HG03432 (cell line): ENCODE data around the gene SLC47A1.
"Not testable (repeated sequence)": the region's sequence is repeated elsewhere in the genome, so short reads cannot be mapped to it uniquely, and the experiment has no call there.

Experiments
- ATAC-seq: cut with Tn5 transposase; IDR thresholded peaks from one replicate; pipeline ENCODE4 v1.9.1; 2021; ENCODE audit warnings: mild to moderate bottlenecking, moderate library complexity; ENCODE audit not compliant: unreplicated experiment

Gene SLC47A1

DNA sequence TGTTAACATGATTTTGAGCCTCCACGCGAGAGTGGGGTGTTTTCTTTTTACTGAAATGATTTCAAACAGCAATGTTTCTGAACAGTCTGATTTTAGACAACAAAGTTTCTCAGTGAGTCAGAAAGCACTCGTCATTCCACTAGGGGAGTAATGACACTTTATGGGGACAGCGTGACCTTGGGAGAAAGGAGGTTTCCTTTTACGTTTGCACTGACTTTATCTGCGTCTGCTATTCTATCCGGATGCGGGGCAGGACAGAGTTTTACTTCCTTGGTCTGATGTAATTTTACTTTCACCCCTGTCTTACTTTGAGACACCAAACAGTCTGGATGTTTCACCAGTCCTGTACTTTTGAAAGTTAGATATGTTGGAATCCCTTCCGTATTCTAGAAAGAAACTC, 20.7 kb downstream of the SLC47A1 start:
- no peak for ATAC-seq

DNA sequence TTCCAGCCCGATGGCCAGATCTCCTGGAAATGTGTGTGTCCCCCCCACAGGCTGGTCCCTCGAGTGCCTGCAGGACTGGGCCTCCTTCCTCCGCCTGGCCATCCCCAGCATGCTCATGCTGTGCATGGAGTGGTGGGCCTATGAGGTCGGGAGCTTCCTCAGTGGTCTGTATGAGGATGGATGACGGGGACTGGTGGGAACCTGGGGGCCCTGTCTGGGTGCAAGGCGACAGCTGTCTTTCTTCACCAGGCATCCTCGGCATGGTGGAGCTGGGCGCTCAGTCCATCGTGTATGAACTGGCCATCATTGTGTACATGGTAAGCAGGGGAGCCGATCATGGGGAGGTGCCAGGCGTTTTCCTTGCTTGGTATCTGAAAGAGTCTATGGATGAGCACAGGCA, 22.1 kb downstream of the SLC47A1 start:
- ATAC-seq, result no peak

DNA sequence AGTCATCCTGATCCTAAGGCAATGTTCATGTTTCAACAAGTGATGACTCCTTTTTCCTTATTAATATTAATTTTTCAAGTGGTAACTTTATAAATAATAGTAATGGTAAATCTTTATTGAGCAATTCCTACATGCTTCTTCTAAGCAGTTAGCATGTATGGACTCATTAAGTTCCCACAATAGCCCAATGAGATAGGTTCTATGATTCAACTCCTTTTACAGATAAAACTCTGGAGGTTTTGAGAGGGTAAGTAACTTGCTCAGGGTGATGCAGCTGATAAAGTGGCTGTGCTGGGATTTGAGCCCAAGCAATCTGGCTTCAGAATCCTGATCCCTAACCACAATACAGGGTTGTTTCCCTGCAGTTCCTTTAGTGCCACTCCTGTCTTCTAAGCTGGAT, 25.3 kb downstream of the SLC47A1 start:
- ATAC-seq, result no peak

DNA sequence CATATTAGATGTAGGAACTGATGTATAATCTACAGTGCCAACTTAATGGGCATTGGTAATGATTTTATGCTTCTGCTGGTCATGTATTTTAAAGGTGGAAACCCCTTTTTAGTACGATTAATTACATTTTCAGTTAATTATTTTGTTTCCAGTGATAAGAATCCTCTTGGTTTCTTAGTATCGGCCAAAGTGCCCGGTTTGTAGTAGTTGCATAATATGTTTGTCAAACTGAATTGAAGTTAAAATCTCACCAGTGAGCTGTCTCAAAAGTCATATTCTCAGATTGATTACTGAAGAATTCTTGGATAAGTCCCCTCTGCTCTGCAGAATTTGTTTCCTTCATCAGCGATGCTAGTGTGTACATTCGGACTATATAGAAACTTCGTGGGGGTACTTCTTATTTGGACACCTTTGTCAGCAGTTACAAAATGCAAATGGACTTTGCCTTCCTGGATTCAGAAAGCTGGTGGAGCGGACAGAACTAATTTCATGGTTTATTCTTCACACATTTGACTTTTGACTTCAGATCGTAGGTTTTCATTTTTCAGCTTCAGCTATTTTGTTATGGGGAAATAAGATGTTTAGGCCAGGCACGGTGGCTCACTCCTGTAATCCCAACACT, 28.2 kb downstream of the SLC47A1 start:
- ATAC-seq, result no peak

DNA sequence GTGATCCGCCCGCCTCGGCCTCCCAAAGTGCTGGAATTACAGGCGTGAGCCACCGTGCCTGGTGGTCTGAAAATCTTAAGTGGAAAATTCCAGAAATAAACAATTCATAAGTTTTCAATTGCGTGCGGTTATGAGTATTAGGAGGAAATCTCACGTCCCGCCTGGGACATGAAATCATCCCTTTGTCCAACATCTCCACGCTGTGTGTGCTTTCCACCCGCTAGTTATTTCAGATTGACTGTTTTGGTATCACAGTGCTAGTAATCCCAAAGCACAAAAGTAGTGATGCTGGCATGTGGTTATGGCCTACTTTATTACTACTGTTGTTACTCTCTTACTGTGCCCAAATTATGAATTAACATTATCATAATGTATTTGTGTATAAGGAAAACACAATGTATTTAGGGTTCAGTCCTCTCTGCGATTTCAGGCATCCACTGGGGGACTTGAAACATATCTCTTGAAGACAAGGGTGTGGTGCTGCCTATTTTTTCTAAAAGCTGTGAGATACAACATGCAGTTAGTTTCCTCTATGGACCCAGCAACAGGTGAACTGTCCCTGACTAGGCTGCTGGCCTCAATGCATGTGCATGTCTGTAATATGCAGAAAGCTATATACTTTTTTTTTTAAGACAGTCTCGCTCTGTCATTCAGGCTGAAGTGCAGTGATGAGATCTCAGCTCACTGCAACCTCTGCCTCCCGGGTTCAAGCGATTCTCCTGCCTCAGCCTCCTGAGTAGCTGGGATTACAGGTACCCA, 32.3 kb downstream of the SLC47A1 start:
- no peak for ATAC-seq

DNA sequence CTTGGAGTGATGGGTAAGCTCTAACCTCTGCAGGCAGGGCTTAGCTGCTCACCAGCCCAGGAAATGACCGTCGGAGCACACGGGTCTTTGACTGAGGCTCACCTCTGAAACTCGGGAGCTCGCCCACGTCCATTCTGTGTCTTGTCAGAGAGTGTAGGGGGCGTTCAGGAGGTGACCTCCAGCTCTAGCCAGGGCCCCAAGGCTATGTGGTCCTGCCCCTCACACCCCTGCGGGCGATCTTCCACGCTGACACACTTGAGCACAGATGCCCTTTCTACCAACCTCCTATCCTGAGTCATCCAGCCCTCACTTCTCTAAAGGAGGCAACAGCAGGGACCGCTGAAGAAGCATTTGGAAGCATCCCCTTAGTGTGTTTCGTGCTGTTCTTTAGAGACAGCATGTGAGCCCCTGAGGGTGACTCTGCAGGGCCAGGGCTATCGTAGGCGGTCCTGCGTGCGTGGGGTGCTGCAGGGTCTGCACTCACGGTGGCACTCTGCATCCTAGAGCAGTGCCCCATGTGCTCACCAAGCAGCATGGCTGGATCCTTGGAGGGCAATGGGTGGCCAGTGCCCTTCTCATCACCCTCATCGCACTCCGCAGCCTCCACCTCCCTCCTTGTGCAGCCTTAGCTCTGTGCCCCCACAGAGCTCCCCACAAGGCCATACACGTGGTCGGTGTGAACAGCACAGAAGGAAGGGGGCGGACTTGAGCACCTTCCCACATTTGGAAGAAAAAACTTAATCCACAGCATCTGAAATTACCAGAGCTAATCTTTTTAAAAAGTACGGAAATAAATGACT, 33.8 kb downstream of the SLC47A1 start:
- ATAC-seq, result no peak

DNA sequence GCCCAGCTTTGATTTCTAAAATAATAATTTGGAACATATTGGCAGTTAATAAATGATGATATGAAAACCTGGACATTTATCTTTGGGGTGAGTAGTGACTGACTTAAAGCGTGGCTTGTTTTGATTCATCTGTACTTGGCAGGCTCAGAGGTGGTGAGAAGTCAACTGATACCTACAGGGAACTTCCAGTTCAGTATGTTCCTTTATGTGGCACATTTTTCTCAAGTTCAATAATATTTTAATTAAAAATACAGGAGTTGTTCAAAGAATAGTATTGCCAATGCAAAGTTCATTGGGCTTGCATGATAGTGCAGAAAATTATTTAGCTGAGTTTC, 34.3 kb downstream of the SLC47A1 start:
- ATAC-seq, result no peak

DNA sequence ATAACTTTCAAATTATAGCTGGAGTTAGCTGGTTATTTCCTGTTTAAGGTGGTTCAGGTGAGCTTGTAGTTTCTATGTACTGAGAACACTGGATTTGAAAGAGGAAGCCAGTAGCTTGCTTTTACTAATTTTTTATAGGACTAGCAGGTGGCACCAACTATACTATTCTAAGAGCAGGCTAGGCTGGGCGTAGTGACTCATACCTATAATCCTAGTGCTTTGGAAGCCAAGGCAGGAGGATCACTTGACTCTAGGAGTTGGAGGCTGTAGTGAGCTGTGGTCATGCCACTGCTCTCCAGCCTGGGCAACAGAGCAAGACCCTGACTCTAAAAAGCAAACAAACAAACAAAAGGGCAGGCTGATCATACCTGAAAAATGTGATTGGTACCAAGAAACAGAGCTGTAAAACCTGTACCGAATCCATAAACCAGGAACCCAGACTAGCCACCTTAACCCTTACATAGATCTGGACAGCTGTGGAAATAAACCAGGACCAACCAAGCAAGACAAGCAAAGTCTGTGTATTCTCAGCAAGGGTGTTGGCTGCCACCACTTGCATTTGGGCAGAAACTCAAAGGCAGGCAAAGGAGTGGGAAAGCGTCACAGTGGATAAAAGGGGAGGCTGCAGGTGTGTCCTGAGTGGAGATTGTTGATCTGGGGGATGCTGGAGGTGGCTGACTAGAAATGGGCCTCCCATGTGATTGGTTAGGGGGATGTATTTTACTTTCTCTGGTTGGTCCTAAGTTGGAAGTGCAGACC, 36.3 kb downstream of the SLC47A1 start:
- no peak for ATAC-seq

DNA sequence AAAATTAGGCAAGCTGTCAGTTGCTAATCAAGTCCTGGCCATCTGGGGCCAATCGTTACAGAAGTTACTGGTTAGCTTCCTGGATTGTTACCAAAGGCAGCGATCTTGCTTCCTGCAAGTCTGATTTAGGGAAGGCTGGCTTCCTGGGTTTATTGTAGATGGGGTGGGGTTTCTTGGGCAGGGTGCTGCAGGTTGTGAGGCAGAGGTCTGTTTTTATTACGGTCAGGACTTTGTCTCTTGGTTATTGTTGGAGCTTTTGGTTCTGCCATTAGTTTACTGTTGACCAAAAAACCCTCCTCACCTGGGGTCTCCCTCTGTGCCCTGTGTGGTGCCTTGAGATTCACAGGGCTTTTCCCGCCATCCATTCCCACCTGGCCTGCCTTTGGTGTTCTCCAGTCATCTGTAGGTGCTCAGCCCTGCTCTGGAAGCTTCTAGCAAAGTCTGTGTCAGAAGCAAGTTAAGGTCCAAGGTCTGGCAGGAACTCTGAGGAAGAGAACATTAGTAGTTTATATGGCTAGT, 36.9 kb downstream of the SLC47A1 start:
- ATAC-seq, result no peak

DNA sequence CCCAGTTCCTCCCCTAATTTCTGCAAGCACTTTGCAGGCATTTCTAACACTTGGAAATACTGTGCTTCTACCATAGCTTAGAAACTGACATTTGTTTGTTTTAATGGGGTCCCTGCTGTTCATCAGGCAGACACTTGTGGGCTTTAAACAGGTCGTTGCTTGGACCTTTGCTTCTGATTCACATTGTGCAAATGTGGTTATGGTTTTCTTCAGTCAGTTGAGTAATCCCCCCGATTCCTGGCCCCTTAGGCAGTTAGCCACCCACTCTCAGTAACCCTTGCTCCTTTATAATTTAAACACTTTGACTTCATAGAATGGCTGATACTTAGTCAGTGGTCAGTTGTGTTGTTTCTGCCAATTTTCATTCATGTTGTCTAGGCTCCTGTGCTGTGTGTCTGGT, 39.4 kb downstream of the SLC47A1 start:
- no peak for ATAC-seq

DNA sequence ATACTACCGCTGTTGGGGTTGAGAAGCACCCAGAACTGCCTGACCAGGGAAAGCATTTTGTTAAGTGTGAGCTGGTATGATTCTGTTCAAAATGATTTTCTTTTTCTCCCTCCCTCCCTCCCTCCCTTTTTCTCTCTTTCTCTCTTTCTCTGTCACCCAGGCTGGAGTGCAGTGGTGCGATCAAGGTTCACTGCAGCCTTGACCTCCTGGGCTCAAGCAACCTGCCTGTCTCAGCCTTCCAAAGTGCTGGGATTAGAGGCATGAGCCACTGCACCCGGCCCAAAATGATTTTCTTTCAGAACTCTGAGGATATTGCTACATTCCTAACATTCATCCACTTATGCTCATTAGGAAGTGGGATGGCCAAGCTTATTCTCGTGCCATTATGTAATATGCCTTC, 41.3 kb downstream of the SLC47A1 start:
- no peak for ATAC-seq

DNA sequence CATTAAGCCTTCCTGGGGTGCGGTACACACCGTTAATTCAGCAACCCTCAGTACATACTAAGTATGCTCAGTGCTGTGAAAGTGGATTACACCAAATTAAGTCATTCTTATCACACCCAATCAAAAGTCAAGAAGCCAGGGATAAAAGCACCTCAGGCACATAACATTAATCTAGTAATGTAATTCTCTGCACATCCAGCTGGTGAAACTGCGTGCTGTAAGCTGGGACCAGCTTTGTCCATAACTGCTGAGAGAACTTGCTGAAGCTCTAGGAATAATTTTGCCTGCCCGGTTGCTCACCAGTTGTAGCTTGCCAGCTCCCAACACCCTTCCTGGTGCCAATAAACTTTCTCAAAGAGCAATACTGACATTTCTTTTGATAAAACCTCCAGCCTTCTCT, 44.9 kb downstream of the SLC47A1 start:
- ATAC-seq, result no peak

DNA sequence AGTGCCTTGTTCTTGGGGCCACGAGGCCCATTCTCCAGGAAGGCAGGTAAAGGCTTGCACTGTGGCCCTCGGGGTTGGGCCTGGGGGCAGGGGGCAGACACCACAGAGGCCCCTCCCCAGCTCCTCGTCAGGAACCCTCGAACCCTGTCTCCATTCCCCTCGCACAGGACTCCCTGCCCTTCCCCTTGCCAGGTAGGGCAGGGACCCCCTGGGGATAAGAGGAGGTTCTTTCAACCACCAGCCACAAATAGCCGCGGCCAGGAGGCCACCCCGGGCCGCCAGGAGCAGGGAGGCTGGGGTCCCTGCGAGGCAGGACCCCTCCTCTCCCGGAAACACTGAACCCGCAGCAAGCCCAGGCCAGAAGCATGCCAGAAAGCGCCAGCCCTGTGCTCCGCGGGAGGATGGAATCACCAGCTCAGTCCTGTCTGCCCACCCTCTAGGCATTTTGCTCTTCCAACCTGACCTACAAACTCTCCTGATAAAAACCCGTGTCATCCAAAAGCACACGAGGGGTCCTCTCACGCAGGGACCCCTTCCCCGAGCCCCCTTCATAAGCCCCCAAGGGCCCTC, 45.6 kb downstream of the SLC47A1 start:
- ATAC-seq, result no peak

DNA sequence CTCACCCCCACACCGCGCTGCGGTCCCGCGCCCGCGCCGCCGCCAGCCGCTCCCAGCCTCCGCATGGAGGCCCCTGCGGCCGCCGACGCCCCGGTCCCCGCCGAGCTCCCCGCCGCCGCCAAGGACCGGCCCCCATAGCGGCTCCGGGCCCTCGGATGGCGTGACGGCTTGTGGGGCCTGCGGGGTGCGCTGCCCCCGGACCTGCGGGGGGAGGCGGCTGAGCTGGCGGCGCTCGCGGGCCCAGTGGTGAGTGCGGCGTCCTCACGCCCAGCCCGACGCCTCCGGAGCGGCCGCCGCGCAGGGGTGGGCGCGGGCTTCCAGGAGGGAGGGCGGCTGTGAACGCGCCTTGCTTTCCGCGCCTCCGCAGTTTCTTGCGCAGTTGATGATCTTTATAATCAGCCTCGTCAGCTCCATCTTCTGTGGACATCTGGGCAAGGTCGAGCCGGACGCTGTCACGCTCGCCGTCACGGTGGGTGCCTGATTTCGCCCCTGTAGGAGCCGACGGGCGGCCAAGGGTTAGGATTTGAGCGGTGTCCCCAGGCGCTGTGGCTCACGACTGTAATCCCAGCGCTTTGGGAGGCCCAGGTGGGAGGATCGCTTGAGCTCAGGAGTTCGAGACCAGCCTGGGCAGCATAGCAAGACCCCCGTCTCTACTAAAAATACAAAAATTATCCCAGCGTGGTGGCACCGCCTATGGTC, 46.4 kb downstream of the SLC47A1 start:
- no peak for ATAC-seq

DNA sequence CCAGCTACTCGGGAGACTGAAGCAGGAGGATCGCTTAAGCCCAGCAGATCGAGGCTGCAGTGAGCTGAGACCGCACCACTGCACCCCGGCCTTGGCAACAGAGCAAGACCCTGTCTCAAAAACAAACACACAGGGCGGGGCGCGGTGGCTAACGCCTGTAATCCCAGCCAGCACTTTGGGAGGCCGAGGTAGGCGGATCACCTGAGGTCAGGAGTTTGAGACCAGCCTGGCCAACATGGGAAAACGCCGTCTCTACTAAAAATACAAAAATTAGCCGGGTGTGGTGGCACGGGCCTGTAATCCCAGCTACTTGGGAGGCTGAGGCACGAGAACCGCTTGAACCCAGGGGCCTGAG, 46.9 kb downstream of the SLC47A1 start:
- ATAC-seq, result not testable (repeated sequence)

DNA sequence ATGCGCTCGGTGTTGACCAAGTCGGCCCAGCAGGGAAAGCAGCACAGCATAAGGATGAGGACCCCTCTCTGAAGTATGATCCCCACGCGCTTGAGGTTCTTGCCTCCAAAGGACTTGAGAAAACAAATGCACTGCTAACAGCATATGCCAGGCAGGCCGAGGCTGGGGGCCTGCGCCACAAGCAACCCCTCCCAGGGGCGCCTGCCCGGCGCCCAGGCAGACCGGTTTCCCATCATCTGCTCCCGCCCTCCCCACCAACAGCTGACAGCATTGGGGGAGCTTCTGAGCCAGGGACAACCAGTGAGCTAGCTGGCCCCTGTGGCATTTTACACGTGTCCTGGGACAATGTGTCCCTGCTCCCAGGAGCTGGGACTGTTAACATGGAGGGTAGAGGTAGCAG, 48.5 kb downstream of the SLC47A1 start:
- ATAC-seq, result not testable (repeated sequence)

DNA sequence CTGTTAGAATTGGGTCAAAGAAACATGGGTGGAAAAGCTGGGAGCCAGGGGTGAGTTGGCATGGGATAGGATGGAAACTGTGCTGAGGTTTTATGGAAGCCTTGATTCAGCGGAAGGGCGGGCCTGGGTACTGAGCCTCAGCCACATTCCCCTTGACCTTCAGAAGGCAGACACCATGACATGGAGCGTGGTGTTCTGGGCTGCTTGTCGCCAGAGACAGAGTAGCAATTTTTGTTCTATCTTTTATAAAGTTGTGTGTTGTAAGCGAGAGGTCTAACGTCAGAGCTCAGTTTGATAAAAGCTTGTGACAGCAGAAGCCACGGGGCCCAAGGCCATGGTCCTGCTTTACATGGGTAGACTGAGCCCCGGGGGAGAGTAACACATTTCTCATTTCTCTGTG, 50.2 kb downstream of the SLC47A1 start:
- ATAC-seq, result no peak

DNA sequence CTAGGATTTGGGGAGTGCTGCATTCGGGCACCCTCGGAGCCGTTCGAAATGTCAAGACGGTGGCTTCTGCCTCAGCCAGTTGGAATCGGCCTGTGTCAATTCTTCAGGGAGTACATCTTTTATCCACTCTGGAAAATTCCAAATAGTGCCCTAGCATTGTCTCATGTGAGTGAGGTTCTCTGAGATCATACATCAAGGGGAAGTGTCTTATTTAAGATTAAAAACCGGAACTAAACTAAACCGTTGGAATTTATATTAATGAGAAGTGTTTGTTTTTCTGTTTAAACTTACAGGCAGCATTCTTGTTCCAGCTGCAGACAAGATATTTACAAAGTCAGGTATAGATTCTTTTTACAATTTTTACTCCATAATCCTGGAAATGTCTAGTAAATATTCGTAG, 56.8 kb downstream of the SLC47A1 start:
- ATAC-seq, result no peak

DNA sequence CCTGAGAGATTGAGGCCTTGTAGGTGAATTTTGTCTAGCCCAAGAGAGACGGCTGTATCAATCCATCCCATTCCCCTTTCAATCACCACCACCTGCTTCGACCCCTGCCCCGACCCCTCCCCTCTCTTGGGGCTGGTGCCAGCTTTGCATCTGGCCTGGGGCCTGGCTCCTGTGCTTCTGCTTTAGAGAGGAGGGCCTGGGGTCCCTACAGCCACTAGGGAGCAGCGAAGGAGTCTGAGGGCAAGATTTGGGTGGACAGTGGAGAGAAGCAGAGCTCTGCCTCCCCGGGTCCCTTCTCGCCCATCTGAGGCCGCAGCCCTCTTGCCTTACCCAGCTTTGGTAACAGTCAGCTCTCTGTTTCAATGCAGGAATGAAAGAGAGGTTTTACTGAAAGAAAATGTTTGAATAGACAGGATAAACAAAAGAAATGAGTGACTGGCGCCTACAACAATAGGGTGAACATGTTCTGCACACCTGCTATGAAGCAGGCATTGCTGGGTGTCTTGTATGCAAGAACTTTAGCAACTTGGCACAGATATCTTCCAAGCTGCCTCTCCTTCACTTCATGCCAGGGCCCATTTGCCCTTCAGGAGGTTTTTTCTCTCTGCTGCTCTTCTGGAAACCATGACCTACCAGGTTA, 57.4 kb downstream of the SLC47A1 start:
- ATAC-seq, result no peak

DNA sequence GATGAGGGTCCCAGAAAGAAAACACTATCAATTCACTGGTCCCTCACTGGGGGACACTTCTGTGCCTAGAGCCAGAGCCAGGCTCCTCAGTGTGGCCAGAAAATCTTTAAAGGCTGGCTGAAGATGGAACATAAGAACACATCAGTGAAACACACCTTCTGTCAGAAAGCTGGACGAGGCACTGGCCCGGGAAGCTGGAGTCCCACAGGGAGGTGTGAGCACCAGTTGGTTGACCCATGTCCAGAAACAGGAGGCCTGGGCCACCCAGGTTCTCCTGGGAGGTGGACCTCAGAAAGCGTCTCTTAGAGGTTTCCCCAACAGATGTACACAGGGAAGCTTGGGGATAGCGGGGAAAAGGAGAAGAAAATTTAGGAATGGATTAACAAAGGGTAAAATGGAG, 58.7 kb downstream of the SLC47A1 start:
- ATAC-seq, result no peak
